Measurements from ENCODE around the gene RNF26. TPM values are rescaled to one million over a fixed set of nuclear protein-coding genes. Genes with fewer than 3 reads are reported as not detected.

The RNF26 gene
- total and polyA plus RNA-seq, 10 of the 15 experiments (the other 5 are each of a cell fraction or from before 2014, with no cell fraction given): 2.8 to 54.5 (median 17.7) TPM

DNA sequence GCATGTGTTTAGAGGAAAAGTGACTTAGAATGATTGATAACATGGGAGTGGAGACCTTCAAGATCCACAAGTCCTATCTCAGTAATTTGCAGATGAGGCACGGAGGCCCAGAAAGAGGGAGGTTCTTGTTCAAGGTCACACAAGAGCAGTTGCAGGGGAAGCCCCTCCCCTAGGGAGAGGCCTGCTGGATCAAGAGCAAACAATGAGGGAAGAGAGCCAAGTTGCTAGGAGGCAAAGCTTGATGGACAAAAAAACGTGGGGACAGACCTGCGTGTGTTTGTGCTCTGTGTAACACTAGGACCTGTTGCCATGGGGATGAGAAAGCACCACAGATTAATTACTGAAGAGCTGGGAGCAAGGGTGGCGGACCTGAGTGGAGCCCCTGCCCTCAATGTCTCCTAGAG is 18.5 kb downstream of the RNF26 start:
- WGBS (ENCODE audit: insufficient coverage, insufficient replicate concordance, low lambda C conversion rate, missing lambda C conversion rate): 15% methylated on average over 4 of the region's 4 CpGs
- in situ Hi-C loops (cut with MboI) (no loop called here), intact Hi-C loops (cut with micrococcal nuclease; ENCODE audit: unreplicated experiment) (no loop called here)
- ATAC-seq (no peak), DNase-seq (ENCODE audit: low read depth, low spot score) (no peak), FAIRE-seq (no peak)
- SMC1A ChIA-PET (ENCODE audit: uncharacterized antibody, unreplicated experiment): interaction anchor here (0.9 to 1.5 kb wide), 2 partner anchors 18 to 125 kb away, joined by 3 to 4 read pairs; no protein-coding TSS in a partner anchor
- no peak for TF ChIP-seq ZBTB40 (IDR thresholded peaks at IDR 0.05; ENCODE audit: borderline replicate concordance)
- TF ChIP-seq SIN3A (IDR thresholded peaks at IDR 0.05; ENCODE audit: low read depth, low read length): no peak
- TF ChIP-seq SMARCA5 (IDR thresholded peaks at IDR 0.05): no peak
- TF ChIP-seq RFX5 (IDR thresholded peaks at IDR 0.05; ENCODE audit: low read depth, low read length): no peak
- no peak for TF ChIP-seq RBBP5 (conservative IDR thresholded peaks at IDR 0.05)
- no peak for TF ChIP-seq KDM1A (IDR thresholded peaks at IDR 0.05; ENCODE audit: borderline replicate concordance)
- TF ChIP-seq HDGF (IDR thresholded peaks at IDR 0.05): no peak
- TF ChIP-seq JUNB (IDR thresholded peaks at IDR 0.05): no peak
- H4K20me1 ChIP-seq (ENCODE audit: control insufficient read depth, insufficient read depth): 0 out of 2 replicates have a peak, but pooled peaks cover 1% of the 10 kb centered on the region
- RAD21 ChIA-PET (ENCODE audit: unreplicated experiment): interaction anchor here (1.4 to 1.5 kb wide), 3 partner anchors 19 to 122 kb away, joined by 4 to 6 read pairs (median 5); no protein-coding TSS in a partner anchor
- CTCF ChIA-PET: interaction anchor here (1.0 to 4.5 kb wide), 7 partner anchors 9 to 122 kb away, joined by 3 to 19 read pairs (median 3); no protein-coding TSS in a partner anchor
- no peak overlapping the region for H3K9ac ChIP-seq (ENCODE audit: control insufficient read depth, insufficient read depth, low read length)
- no TSS peak for BruUV-seq (replicated peaks)
- no peak overlapping the region for H2AFZ ChIP-seq (ENCODE audit: control insufficient read depth, low read depth, low read length)
- no peaks in the 10 kb centered on the region for H3K9me3 ChIP-seq (replicated peaks; ENCODE audit: control insufficient read depth, insufficient read depth, low read length)
- no peak overlapping the region for H3K4me3 ChIP-seq
- POLR2A ChIA-PET: no interaction called here
- H3K4me2 ChIP-seq (ENCODE audit: control insufficient read depth, insufficient read depth): no peak overlapping the region
- no peaks in the 10 kb centered on the region for H3K36me3 ChIP-seq (ENCODE audit: control insufficient read depth in 2 of 2, insufficient read depth in 2 of 2, low read length in 1 of 2)
- peaks cover 2 to 4% of the 10 kb centered on the region in 2 experiments; a peak in 3 of 4 replicates for H3K27me3 ChIP-seq (replicated peaks in 1 of 2; ENCODE audit: control insufficient read depth in 2 of 2, insufficient read depth in 2 of 2, low read length in 1 of 2)
- H3K79me2 ChIP-seq (ENCODE audit: control insufficient read depth, insufficient read depth, low read length): no peaks in the 10 kb centered on the region
- H3K4me1 ChIP-seq (ENCODE audit: control insufficient read depth, insufficient read depth, low read length): peaks cover 3% of the 10 kb centered on the region; the same call in 1 of the 2 replicates
- H3K27ac ChIP-seq (ENCODE audit: control insufficient read depth, insufficient read depth): no peak overlapping the region
